GM12872 (cell line): ENCODE data around the gene MEGF8.

Experiments
- TF ChIP-seq, protein P1 (sequence below): IDR thresholded peaks from 3 replicates; pipeline ENCODE4 v1.5.1; 2011; ENCODE audit warnings: low read depth, mild to moderate bottlenecking, low read length, moderate library complexity; ENCODE audit not compliant: insufficient read depth

MEGF8 gene

DNA sequence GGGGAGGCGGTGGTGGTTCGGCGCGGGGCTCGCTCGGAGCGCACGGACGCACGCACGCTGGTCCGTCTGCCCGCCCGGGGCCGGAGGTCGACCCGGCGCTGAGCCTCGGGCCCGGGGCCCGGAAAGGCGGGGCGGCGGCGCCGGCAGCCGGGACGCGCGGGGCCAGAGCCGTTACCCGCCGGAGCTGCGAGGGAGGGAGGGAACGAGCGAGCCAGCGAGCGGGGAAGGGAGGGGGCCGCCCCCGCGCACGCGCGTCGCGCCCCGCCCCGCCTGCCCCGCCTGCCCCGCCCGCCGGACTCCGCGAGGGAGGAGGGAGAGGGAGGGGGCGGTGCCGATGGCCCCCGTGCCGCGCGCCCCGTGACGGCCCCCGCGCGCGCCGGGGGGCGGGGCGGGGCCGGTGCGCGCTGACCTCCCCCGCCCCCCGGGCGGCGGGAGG, 41.4 kb upstream of the MEGF8 start:
- TF ChIP-seq, protein P1, sequence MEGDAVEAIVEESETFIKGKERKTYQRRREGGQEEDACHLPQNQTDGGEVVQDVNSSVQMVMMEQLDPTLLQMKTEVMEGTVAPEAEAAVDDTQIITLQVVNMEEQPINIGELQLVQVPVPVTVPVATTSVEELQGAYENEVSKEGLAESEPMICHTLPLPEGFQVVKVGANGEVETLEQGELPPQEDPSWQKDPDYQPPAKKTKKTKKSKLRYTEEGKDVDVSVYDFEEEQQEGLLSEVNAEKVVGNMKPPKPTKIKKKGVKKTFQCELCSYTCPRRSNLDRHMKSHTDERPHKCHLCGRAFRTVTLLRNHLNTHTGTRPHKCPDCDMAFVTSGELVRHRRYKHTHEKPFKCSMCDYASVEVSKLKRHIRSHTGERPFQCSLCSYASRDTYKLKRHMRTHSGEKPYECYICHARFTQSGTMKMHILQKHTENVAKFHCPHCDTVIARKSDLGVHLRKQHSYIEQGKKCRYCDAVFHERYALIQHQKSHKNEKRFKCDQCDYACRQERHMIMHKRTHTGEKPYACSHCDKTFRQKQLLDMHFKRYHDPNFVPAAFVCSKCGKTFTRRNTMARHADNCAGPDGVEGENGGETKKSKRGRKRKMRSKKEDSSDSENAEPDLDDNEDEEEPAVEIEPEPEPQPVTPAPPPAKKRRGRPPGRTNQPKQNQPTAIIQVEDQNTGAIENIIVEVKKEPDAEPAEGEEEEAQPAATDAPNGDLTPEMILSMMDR, result no peak

DNA sequence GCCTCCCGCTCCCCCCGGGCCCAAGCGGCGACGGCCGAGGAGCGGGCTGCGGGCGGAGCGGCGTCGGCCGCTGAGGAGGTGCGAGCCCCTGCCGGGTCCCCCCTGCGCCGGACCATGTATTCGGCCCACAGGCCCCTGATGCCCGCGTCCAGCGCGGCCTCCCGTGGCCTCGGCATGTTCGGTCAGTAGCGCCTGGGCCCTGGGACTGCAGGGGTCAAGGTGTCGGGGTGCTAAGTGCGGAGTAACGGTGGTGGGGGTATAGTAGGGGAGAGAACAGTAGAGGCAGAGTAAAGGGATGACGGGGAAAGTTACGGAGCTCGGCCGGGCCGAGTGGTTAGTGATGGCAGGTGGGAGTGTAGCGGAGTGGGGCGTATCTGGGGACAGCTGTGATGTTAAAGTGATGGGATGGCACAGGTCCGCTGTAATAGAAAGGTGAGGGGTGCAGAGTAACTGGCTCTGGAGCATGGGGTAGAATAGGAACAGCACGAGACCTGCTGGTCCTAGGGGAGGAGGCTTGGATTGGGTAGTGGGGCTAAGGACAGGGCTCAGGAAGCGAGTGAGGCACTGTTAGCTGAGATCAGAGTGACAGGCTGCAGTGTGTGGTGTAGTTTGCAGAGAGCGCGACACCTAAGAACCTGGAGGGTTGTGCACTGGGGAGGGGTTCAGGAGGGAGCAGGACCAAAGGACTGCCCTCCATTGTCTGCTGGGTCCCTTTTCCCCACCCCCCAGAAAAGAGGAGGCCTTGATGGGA, 40.7 kb upstream of the MEGF8 start:
- TF ChIP-seq, protein P1, result no peak

DNA sequence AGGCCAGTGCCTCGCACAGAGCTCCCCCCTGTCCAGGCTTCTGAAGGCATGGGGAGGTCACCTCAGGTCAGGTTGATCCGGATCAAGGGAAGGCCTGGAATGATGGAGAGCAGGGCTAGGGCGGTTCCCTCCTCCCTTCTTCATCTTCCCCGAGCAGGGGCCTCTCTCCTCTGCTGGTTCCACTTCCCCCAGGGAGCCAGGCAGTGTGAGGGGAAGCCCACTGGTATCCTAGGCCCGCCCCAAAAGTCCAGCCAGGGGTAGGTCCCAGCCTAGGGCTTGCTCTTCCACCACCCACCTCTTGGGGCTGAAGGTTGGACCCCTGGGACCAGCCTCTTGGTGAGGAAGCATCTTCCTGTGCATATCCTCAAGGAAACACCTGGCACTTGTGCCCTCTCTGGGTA, 39.9 kb upstream of the MEGF8 start:
- TF ChIP-seq, protein P1, result 0 out of 3 replicates have a peak, but pooled peaks have one; percentile 25

DNA sequence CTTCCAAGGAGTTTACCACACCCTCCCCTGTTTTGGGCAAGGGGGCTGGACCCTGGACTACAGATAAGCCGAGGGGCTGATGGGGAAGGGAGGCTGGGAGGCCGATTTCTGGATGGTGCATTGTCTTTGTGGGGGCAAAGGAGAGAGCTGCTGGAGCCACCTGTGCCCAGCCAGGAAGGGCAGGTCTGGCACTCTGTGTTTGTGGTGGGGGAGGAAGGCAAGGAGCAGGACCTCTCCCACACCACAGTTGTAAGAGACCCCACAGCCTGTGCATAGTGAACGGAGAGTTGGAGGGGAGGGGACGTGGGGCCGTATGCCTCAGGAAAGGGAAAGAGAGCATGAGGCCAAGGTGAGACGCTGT, 39.5 kb upstream of the MEGF8 start:
- TF ChIP-seq, protein P1, result no peak

DNA sequence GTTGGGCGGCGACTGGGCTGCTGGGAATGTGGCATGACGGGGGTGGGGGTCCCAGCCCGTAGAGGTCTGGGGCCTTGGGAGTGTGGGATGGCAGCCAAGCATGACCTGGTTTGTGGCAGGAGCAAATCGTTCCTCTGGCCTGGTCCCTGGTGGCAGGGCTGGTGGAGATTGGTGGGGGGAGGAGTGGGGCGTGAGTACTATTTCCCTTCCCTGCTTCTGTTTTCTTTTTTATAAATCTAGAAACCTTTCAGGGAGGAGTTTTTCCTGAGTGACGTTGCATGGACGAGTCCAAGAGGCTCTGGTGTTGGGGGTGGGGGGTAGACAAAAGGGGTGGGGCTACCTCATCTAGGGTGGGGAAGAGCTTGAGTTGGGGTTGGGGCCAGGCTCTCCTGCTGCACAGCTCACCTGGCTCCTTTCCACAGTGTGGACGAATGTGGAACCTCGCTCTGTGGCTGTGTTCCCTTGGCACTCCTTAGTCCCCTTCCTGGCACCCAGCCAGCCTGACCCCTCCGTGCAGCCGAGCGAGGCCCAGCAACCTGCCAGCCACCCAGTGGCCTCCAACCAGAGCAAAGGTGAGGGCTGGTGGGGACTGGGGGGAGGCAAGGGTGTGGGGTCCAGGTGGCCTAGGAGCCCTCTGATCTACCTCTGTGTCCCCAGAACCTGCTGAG, 39.0 kb upstream of the MEGF8 start:
- TF ChIP-seq, protein P1, result no peak

DNA sequence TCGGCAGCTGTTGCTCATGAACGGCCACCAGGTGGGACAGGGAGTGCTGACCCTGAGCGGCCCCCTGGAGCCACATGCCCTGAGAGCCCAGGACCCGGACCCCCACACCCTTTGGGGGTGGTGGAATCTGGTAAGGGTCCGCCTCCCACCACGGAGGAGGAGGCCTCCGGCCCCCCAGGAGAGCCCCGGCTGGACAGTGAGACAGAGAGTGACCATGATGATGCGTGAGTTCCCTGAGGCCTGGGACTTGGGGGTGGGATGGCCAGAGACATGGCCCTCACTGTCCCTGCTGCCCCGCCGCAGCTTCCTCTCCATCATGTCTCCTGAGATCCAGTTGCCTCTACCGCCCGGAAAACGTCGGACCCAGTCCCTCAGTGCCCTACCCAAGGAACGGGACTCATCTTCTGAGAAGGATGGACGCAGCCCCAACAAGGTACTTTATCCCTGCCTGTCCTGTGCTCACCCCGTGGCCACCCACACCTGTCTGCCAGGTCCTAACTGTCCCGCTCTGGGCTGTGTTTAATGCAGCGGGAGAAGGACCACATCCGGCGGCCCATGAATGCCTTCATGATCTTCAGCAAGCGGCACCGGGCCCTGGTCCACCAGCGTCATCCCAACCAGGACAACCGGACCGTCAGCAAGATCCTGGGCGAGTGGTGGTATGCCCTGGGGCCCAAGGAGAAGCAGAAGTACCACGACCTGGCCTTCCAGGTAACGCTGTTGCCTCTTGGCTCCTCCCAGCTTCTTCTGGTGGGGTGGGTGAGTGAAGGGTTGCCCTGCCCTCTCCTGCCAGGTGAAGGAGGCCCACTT, 38.2 kb upstream of the MEGF8 start:
- TF ChIP-seq, protein P1, result no peak

DNA sequence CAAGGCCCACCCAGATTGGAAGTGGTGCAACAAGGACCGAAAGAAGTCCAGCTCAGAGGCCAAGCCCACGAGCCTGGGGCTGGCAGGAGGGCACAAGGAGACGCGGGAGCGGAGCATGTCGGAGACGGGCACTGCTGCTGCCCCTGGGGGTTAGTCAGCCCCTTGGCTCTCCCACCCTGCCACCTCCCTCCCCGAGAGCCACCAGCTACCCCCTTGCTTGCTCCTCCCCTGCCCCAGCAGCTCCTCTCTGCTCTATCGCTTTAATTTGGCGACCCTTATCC, 37.7 kb upstream of the MEGF8 start:
- TF ChIP-seq, protein P1, result no peak
